GM21576 (cell line): ENCODE data around the gene PAAF1.
A peak's percentile ranks its signal among the peaks of the same experiment; 100 is the strongest.

ENCODE experiments used
- ATAC-seq: cut with Tn5 transposase; IDR thresholded peaks from one replicate; pipeline ENCODE4 v1.9.1; 2021; ENCODE audit warnings: mild to moderate bottlenecking, moderate library complexity; ENCODE audit not compliant: unreplicated experiment

PAAF1 gene

DNA sequence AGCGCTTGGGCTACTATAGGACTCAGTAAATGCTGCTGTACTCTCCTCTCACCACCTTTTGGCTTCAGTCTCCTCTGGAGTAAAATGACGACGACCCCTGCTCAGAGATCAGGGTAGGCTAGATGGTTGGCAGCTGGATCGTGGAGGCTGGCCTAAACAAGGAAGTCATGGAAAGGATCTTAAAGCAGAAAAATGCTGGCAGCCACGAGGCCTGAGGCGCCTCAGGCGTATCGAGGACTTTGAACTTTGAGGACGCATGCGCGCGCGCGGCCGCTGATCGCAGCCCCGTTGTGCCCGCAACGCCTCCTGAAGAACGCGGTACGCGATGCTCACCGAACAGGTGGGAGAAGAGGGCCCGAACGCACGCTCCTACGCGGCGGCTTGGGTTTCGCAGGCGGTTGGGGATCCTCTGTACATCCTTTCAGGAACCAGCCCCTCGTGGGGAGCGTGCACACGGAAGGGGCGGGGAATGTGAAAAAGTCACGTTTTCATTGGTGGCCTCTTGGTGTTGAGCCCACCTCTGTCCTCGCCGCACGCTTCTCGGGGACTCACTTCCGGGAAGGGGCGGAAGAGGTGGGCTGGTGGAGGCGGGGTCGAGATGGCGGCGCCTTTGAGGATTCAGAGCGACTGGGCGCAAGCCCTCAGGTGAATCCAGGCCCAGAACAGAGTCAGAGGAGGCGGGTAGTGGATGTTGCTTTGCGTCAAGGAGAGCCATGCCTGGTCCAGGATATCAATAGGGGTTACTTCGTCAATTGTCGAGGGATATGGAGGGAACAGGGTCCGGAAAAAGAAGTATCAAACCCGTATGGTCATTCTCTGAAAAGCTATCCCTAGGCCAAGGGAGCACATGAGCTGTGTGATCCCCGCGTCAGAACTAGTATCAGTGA lies at the start of gene PAAF1, which contains the start of gene COA4:
Gene PAAF1 (plus strand): TSS at position 576 of the 887 bp plus-strand sequence. CDS start 23 bp downstream, at position 599.
Gene COA4 (minus strand): TSS at position 423 of the 887 bp plus-strand sequence. CDS start 3,468 bp downstream, outside the sequence.
- ATAC-seq, result peak; percentile 96

GRCh38 chr11:73830261-73830660 lies 46.5 kb upstream of the PAAF1 start:
- no peak for ATAC-seq

DNA sequence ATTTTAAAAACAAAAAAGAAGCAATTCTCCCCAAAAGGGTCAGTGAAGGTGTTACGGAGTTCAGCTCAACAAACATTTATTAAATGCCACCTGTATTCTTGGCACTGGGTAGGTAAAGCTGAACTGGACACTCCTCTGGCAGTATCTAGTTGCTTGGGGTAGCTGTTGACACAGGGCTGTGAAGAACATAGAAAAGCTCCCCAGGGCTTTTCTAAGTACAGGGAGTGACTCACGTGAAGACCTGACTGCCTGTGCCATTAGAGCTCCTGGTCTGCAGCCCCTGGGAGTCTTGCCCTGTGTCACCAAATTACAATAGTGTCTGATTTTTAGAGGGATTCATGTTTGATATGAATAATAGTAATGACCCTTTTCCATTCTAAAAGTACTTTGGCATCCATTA lies 43.7 kb upstream of the PAAF1 start:
- ATAC-seq, result no peak

- no peak for ATAC-seq
These were observed 38.2 kb upstream of the PAAF1 start for GRCh38 chr11:73838443-73839122.

GRCh38 chr11:73839123-73839457 lies 37.7 kb upstream of the PAAF1 start:
- no peak for ATAC-seq

DNA sequence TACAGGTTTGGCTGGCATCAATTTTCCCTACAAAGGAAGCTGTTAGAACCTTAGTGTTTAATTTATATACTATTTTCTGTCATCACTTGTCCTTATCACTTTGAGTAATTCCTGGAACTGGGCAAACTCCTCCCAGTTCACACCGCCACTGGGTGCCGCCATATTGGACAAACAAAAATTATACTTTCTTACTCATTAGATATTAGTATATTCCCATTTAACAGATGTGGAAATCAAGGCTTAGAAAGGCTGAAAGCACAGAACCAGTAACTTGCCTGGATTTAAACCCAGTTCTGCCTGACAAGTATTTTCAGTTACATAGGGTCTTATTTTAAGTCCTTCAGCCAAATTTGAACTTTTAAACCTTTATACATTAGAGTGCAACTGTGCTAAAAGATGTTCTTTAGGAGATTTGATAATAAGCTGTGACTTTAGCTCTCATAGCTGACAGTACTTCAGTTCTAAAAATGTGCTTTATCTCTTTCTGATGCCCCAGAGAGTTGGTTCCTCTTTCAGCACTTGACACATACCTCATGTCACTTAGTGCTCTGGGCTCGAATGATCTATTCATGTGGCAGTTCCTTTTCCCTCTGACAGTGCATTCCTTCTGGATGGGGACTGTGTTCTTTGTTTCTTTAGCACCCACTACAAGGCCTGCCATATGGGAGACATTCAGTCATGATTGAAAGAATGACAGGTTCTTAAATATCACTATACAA lies 25.6 kb upstream of the PAAF1 start:
- ATAC-seq, result no peak

DNA sequence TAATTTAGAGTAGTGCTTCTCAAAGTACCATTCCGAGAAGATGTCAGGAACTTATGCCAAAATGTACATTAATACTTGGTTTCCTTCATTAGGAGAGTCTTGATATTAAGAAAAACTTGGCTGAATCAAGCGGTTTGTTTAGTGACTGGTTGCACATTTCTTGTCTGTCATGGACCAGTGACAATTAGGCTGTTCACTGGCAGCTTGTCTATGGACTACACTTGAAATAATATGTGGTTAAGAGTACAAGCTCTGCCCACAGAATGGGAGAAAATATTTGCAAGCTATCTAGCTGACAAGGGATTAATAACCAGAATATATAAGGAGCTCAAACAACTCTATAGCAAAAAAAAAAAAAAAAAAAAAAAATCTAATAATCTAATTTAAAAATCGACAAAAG lies 24.8 kb upstream of the PAAF1 start:
- ATAC-seq, result no peak

- no peak for ATAC-seq
These were observed 22.1 kb upstream of the PAAF1 start for GRCh38 chr11:73854680-73855079.

- no peak for ATAC-seq
These were observed 20.7 kb upstream of the PAAF1 start for GRCh38 chr11:73856031-73856567.

DNA sequence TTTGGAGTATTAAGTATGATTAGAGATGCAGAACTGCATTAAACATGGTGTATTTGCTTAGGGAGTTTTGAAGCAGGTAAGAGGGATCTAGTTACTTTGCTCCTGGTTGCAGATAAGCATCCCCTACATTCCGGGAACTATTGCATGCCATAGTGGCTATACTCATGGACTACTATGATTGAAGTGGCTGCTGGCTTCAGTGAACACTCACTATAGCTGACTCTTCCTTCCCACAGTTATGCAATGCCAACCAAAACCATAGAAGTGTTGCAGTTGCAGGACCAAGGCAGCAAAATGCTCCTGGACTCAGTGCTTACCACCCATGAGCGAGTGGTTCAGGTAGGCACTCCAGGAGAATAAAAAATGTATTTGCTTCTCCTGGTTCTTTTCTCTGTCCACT lies 17.1 kb upstream of the PAAF1 start:
- ATAC-seq, result no peak

DNA sequence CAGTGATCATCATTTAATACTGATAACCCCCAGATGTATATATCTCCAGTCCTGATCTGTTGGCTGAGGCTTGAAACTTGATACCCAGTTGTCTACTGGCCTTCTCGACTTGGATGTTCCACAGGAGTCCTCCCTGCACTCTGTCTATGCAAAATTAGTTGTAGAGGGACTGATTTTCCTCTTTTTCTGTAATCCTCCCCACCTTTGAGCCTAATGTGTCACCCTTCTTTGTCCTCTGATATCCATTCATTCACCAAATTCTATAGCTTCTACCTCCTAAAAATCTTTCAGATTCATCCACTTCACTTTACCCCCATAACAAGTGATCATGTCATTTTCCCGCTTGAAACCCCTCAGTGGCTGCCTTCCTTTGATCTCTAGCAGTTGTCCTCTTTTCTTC lies 16.6 kb upstream of the PAAF1 start:
- no peak for ATAC-seq

- no peak for ATAC-seq
These were observed 13.8 kb upstream of the PAAF1 start for GRCh38 chr11:73862986-73863385.

- no peak for ATAC-seq
These were observed 10.7 kb upstream of the PAAF1 start for GRCh38 chr11:73866095-73866579.

GRCh38 chr11:73866586-73866996 lies 10.2 kb upstream of the PAAF1 start:
- ATAC-seq, result no peak

DNA sequence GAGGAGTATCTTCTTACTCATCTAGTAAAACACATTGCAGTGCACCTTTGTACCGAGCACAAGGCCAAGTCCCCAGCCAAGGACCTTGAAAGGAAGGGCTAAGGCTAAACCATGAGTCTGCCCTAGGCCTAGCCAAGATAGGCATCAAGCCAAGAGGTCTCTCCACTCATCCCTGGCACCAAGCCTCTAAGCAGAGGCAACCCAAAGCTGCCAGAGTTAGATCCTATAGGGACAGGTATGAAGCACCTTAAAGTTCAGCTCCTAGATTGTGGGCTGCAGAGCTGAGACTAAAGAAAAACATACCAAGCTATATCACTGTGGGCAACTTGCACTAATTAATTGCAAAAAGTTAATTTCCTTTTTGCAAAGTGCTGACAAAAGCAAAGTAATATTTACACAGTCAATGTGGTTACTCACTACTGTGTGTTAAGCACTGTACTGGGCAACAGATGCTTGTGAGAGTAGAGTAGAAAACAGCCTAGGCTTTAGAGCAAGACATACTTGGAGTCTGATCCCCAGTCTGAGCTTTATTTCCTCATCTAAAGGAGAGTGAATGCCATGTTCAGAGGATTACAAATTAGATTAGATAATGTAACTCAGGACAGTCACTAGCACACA lies 7.4 kb upstream of the PAAF1 start:
- ATAC-seq, result no peak

GRCh38 chr11:73870261-73870660 lies 6.5 kb upstream of the PAAF1 start:
- no peak for ATAC-seq

DNA sequence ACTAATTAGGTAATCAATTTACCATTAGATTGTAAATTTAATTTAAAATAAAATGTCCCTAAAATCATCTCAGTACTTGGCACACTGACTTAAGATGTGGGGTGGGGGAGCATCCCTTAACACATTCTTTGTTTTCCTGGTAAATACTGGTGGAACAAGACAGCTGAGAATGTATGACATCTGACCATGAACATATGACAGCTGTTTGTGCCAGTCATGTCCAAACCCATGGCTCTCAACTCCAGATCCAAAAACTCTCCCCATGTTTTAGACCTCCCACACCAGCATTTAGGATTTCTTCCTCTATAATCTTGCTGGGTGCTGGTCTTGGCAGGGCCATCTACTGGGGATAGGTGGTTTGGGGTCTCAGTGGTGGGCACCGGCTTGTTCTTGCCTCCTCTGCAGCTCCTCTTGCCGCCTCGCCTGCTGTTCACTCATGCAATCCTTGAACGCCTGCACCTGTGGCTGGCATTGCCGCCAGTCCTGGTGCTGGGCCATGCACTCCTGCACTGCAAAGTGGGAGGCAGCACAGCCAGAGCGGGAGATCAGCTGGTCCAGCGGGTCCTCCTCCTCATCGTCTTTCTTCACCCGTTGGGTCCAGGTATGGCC lies 3.9 kb upstream of the PAAF1 start:
- no peak for ATAC-seq

- ATAC-seq, result no peak
These were observed 1.4 kb upstream of the PAAF1 start for GRCh38 chr11:73875380-73875779.

DNA sequence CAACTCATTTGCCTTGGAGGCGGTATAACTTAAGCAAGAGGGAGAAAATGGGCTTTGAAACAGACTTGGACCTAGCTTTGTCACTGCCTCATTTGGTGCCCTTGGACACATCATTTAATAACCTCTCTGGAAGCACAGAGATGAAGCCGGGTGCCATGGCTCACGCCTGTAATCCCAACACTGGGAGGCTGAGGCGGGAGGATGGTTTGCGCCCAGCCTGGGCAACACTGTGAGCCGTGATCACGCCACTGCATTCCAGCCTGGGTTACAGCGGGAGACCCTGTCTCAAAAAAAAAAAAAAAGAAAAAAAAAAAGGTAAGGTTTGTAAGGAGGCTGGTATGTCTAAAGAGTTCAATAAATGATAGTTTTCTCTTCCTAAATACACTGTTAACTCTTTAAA lies 959 bp upstream of the PAAF1 start:
- ATAC-seq, result no peak

GRCh38 chr11:73878771-73879170 lies 2.0 kb downstream of the PAAF1 start:
- no peak for ATAC-seq
